NCI-H510A treated with DMSO at 0.1 percent for 48 hours (cell line): ENCODE data around the gene ATP5PF.
"Not testable (repeated sequence)": the region's sequence is repeated elsewhere in the genome, so short reads cannot be mapped to it uniquely, and the experiment has no call there.

Source experiments
- DNase-seq: peaks from one replicate; lab custom pipeline; 2025; lab: John Stamatoyannopoulos, UW

ATP5PF gene, protein sequence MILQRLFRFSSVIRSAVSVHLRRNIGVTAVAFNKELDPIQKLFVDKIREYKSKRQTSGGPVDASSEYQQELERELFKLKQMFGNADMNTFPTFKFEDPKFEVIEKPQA

GRCh38 chr21:25734904-25735645 lies at the start of gene ATP5PF, which contains the start of gene GABPA:
Gene ATP5PF, minus strand, starts transcription at chr21:25734904. Its CDS starts 5,110 bp downstream, at chr21:25729794.
Gene GABPA, plus strand, starts transcription at chr21:25734972. Its CDS starts 6,627 bp downstream, at chr21:25741599.
- peak; percentile 92 for DNase-seq

DNA sequence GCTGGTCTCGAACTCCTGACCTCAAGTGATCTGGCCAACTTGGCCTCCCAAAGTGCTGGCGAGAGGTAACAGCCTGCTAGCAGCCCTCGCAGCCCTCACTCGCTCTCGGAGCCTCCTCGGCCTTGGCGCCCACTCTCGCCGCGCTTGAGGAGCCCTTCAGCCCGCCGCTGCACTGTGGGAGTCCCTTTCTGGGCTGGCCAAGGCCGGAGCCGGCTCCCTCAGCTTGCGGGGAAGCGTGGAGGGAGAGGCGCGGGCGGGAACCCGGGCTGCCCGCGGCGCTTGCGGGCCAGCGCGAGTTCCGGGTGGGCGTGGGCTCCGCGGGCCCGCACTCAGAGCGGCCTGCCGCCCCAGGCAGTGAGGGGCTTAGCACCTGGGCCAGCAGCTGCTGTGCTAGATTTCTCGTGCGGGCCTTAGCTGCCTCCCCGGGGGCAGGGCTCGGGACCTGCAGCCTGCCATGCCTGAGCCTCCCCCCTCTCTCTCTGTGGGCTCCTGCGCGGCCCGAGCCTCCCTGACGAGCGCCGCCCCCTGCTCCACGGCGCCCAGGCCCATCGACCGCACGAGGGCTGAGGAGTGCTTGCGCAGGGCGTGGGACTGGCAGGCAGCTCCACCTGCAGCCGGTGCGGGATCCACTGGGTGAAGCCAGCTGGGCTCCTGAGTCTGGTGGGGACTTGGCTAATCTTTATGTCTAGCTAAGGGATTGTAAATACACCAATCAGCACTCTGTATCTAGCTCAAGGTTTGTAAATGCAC lies 43.6 kb upstream of the ATP5PF start:
- DNase-seq: not testable (repeated sequence)

DNA sequence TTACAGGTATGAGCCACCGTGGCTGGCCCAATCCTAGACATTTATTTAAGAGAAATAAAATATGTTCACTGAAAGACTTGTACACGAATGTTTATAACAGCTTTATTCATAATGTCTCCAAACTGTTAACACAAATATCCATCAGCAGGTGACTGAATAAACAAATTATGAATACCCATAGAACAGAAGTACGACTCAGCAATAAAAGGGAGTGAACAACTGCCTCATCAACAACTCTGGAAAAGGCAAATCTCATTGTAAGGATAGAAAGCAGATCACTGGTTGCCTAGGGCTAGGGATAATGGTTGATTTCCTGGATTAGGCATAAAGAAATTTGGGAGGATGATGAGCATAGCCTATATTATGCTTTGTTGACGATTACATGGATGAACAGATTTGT lies 41.7 kb upstream of the ATP5PF start:
- no peak for DNase-seq

GRCh38 chr21:25772686-25773085 lies 38.0 kb upstream of the ATP5PF start:
- DNase-seq: no peak

- DNase-seq: no peak
Observed at GRCh38 chr21:25767921-25768320, 33.2 kb upstream of the ATP5PF start.

- no peak for DNase-seq
Observed at GRCh38 chr21:25764065-25764464, 29.4 kb upstream of the ATP5PF start.

GRCh38 chr21:25760677-25761076 lies 26.0 kb upstream of the ATP5PF start:
- no peak for DNase-seq

DNA sequence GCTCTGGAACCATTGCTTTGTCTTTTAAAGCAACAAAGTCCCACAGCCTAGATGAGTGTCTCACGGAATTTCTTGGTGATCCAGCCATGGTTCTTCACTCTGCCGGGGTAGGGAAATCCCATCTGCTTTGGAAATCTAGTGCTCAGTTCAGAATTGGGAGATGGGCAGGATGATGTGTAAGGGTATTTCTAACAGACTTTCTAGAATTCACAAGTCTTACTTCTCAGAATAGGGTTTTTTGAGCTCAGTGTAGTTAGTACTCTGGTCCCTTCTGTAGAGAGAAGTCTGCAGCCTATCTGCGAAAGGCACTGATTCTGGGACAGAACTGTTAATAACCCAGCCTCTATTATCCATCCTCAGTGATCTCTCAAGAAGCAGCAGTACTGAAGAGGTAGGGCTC lies 25.4 kb upstream of the ATP5PF start:
- no peak for DNase-seq

GRCh38 chr21:25759573-25759972 lies 24.9 kb upstream of the ATP5PF start:
- no peak for DNase-seq

DNA sequence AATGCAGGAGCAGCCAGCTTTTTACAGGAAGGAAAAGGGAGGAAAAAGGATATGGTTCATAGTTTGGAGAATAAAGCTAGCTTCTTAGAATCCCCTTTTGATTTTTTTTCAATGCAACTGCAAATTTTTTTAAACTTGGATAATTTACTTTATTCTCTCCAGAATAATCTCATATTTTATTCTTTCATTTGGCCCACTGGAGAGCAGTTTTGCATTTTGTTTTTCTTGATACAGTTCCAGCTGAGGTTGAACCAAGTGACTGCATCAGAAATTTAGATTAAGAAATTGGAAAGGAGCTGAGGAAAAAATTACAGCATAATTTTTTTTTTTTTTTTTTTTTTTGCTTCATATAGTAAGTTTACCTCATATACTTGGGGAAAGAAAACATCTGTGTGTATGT lies 22.8 kb upstream of the ATP5PF start:
- DNase-seq: no peak

DNA sequence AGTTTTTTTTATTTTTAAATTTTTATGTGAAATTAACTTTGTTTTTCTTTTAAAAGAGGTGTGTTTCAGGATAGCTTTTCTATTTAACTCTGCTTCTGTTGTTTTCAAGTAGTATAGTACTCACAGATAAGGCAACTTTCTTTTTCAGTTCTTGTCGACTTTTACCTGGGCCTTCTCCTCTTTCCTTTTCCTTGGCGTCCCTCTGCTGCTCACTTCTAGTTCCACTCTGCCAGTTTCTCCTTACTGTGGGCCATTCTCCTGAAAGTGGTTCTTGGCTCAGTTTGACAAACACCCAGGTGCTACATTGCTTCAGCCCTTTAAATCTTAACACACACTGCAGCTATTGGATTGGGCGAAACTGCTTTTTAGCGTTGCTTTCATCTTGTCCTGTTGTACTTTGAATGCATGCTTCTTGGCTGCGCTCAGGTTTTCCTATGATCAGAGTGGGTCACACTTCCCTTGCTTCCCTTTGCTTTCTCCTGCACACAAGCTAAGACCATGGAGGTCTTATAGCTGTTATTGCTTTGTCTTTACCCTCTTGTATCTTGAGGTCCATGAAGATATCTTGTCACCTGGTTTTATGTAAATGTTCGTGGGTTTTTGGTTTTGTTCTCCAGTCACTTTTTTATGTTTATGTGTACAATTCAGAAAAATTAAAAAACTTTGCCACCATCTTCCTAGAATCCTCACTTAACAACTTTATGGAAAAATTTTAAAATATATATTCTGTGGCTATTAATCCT lies 21.7 kb upstream of the ATP5PF start:
- DNase-seq: no peak

DNA sequence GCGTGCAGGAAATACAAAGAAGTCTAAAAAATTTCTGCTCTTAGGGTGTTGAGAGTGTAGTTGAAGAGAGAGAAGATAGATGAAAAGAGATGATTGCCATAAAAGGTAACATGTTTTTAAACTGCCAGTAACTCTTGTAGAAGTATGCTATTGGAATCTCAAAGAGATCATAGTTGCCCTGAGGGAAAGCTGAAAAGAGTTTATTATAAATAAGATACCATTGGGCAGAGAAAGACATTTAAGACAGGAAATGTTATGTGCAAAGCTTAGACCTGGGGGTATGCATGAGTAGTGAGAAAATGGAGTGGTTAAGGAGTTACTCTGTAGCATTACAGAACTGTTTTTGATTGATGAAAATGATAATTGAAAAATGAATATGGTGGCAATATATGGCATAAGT lies 17.7 kb upstream of the ATP5PF start:
- DNase-seq: no peak

DNA sequence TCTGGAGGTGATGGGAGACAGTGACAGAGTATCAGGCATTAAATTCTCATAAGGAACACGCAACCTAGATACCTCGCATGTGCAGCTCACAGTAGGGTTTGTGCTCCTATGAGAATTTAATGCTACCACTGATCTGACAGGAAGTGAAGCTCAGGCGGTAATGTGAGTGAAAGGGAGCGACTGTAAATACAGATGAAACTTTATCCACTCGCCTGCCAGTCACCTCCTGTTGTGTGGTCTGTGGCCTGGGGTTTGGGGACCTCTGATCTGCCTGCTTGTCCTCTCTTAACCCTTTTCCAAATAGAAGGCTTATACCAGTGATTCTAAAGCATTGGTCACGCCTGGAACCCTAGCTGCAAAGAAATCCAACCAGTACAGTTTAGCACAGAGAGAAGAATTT lies 15.4 kb upstream of the ATP5PF start:
- no peak for DNase-seq

GRCh38 chr21:25744854-25745253 lies 10.2 kb upstream of the ATP5PF start:
- no peak for DNase-seq

DNA sequence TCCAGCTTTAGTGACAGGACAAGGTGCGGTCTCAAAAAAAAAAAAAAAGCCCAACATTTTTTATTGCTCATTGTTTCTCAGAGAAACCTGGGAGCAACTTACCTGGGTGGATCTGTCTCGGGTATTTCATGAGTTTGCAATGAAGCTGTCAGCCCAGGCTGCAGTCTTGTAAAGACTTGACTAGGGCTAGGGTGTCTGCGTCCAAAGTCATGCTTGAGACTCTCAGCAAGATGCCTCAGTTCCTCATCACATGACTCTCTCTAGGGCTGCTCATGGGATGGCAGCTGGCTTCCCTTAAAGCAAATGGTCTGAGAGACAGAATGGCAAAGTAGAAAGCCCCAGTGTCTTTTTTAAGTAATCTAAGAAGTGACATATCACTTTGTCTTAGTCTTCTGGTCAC lies 8.2 kb upstream of the ATP5PF start:
- DNase-seq: no peak

DNA sequence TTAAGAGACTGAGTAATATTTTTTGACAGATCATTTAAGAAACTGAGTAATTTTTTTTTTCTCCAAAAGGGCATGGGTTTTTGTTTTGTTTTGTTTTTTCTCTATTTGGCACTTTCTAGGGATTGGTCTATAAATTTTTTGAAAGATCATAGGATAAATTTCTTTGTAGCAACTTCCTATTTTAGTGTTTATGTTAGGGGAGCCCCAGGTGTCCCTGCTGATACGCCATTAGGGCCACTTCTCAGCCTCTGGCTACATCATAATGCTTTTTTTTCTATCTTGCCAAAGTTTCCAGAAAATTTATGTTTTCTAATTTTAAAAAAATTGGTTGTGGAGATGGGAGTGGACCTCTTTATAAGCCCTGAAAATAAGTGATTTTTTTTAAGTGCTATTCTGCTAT lies 2.7 kb upstream of the ATP5PF start:
- DNase-seq: no peak

DNA sequence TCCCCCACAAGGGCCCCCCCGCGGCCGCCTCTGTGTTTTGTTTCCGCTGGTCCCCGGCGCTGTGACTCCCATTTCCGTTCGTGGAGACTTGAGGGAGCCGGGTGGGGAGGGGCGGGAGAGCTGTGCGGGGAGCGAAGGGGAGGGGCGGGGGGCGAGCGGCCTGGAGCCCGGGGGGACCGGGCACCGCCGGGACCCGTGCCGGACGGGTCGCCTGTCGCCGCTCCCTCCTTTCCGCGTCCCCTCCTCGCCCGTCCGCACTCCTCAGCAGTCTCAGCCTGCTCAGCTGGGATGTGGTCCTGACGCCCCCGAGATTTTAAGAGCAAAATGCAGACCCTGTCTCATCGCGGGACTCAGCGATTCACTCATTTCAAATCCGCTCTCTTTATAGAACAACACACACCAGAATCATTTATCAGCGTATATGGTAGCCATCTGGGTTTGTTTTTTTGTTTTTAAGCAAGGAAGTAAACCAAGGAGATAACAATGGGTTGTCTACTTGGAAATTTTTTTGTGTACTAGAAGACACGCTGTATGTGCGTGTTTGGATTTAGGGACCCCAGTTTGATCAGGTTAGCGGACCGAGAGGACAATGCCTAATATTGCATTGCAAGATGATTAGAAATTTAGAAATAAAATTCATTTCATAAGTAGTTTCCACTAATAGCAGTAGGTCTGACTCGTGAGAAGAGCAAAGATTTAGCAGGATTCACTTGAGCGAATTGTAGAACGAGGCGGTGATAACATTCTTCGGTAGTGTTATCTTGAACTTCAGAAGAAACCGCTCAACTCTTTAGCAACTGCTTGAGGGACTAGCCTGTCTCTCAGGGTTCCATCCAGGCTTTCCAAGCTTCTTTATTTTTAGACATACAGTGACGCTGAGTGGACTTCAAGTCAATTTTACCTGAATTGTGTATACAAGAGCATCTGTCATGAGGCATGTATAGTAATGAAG lies 1.2 kb upstream of the ATP5PF start:
- peak; percentile 62 for DNase-seq

GRCh38 chr21:25734654-25734903 lies 125 bp downstream of the ATP5PF start:
- DNase-seq: no peak

DNA sequence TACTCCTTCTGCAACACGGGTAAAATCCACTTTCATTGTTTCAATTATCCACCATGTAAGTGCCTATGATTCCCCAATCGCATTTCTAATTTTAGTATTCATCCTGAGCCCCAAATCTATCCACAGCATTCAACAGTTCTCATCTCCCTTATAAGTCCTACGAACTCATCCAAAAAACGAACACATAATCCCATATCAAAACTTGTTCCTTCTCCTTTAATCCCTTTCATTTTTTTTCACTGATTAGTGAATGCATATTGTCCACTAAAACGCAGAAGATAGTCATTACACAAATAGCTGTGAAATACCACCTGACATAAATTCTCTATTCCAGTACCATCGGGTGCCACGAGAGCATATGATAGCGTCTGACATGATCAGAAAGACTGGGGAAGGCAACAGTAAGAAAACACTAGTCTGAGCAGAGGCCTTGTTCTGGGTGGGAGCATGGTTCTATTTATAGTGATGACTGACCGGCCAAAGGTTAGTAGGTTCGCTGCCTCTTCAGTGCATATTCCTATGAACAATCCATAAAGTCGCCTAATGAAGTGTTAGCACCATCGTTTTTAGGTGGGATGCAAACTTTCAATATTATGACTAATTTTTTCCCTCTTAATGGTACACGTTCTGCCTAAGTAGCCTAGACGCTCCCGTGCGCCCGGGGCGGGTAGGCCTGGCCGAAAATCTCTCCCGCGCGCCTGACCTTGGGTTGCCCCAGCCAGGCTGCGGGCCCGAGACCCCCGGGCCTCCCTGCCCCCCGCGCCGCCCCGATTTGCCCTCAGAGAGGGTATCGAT lies 648 bp downstream of the ATP5PF start:
- peak; percentile 4 for DNase-seq

GRCh38 chr21:25732091-25732760 lies 2.5 kb downstream of the ATP5PF start:
- no peak for DNase-seq
